HG02642 (cell line): ENCODE data around the gene SYT14.
"Not testable (repeated sequence)": the region's sequence is repeated elsewhere in the genome, so short reads cannot be mapped to it uniquely, and the experiment has no call there.

Experiments used
- ATAC-seq: cut with Tn5 transposase; IDR thresholded peaks from one replicate; pipeline ENCODE4 v1.9.1; 2021; ENCODE audit warnings: mild to moderate bottlenecking; ENCODE audit not compliant: unreplicated experiment, poor library complexity

The SYT14 gene

DNA sequence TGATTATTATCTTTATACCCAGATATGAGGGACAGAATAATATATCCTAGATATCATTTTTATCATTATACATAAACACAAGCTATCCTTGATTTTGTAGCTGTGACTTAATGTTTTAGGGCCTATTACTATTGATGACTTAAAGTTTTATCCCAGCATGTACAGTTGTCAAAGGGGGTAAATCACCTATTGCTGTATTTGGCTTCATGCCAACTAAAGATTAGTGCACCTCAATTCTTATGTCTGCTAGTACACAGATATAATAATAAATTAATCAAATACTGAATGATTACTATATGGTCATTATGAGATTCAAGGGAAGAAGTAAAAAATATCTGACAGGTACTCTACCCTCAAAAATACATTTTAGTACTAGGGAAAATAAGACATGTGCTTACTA lies 84.0 kb downstream of the SYT14 start:
- ATAC-seq = no peak

- no peak for ATAC-seq
Measured at GRCh38 chr1:210024282-210024681, 86.3 kb downstream of the SYT14 start.

- no peak for ATAC-seq
Measured at GRCh38 chr1:210024996-210025395, 87.0 kb downstream of the SYT14 start.

GRCh38 chr1:210025870-210026269 lies 87.9 kb downstream of the SYT14 start:
- no peak for ATAC-seq

DNA sequence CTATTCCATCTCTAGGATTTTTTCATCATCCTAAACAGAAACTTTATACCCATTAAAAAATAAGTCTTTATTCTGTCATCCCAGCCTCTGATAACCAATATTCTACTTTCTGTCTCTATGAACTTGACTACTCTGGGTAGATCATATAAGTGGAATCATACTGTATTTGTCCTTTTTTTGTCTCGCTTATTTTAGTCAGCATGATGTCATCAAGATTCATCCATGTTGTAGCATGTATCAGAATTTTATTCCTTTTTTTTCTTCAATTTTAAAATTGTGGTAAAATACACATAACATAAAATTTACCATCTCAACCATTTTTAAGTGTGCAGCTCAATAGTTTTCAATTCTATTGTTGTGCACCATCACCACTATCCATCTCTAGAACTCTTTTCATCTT lies 90.0 kb downstream of the SYT14 start:
- no peak for ATAC-seq

DNA sequence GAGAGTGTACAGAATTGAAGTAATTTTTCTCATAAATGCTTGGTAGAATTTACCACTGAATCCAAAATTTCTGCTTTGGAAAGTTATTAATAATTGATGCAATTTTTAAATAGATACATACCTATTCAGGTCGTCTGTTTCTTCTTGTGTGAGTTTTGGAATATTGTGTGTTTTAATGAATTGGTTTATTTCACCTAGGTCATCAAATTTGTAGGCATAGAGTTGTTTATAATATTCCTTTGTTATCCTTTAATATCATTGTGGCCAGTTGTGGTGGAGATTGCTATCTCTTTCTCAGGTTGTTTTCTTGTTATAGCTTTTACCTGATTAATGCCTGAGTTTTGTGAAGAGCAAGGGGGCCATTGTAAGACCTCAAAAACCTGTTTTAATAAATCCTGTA lies 93.5 kb downstream of the SYT14 start:
- no peak for ATAC-seq

GRCh38 chr1:210043058-210043457 lies 105.0 kb downstream of the SYT14 start:
- ATAC-seq = no peak

GRCh38 chr1:210049616-210050015 lies 111.6 kb downstream of the SYT14 start:
- no peak for ATAC-seq

GRCh38 chr1:210050491-210050890 lies 112.5 kb downstream of the SYT14 start:
- ATAC-seq = not testable (repeated sequence)

DNA sequence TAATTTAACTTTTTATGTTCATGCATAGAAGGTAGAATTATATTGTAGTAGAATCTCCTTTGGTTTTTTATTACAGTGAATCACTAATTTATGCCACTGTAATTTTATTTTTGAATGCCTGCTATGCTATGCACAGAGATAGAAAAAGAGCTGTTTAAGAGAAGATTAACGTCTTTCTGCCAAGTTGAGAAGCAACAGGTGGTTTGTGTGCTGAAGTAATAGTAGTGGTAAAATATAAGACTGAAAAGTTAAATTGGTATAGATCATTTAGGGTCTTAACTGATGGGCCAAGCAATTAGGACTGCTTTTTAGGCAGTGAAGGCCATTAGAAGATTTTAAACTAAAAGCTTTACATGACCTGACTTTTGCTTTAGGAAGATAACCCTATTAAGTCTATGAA lies 115.1 kb downstream of the SYT14 start:
- no peak for ATAC-seq

GRCh38 chr1:210057593-210057992 lies 119.6 kb downstream of the SYT14 start:
- ATAC-seq = no peak

- ATAC-seq = no peak
Measured at GRCh38 chr1:210061992-210062391, 124.0 kb downstream of the SYT14 start.

DNA sequence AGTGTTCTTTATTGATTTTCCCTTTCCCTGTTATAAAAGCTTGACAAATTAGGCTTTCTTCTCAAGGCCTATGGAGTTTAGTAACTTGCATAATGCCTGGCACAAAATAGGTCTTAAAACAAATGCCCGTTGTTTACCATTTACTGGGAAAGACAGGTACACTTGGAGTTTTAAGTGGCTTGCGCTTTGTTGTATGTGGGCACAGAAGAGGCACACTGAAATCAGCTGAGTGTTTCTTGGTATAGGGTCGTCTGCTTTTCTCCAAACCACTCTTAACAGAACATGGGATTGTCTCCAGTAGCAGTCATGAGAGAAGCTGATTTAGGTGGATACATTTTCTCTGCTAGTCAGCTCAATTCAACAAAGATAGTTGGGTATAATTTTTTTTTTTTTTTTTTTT lies 132.5 kb downstream of the SYT14 start:
- no peak for ATAC-seq

DNA sequence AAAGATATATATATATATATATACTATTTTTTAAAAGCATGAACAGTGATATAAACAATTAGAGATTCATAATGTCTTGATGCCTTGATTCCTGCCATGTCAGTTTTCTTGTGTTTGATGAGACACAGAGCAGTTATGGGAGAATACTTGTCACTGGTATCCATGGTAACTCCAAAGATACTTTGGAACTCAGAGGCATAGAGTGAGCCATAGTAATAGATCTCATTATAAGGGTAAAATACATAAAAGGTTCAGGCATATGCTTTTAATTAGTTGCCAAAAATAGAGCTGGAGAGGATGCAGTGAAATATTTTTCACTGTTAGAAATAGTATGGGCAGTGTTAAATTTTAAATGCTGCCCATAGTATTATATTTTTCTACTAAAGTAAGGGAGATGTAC lies 134.1 kb downstream of the SYT14 start:
- ATAC-seq = no peak

DNA sequence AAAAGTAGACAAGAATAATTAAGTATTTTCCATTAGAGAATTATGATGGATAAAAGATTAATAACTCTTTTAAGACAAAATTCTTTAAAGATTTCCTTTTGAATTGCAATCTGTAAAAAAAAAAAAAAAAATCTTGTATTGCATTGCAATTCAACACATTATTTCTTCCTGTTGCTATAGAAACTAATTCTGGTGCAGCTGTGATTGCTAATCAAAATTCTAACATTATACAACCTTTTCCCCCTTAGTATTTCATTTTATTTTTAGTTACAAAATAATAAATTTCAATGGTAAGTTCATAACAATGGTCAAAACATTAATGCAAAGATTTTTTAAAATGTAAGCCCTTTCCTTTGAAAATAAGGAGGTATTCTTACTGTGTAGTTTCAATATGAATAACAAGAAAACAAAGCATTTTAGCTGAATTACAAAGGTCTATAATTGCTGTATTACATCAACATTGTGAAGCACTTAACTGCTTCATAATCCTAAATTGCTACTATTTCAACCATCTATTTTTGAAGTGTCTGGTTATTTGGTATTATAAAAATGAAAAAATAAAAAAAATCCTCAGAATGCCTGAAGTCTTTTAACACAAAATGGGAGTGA lies 135.0 kb downstream of the SYT14 start:
- ATAC-seq = no peak

- no peak for ATAC-seq
Measured at GRCh38 chr1:210074904-210075303, 136.9 kb downstream of the SYT14 start.

DNA sequence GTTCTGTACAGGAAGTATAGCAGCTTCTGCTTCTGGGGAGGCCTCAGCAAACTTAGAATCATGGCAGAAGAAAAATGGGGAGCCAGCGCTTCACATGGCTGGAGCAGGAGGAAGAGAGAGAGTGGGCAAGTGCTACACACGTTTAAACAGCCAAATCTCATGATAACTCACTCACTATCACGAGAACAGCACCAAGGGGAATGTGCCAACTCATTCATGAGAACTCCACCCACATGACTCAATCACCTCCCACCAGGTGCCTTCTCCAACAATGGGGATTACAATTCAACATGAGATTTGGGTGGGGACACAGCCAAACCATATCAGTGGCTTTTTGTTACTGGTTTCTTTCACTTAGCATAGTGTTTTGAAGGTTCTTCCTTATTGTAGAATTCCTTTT lies 138.6 kb downstream of the SYT14 start:
- ATAC-seq = no peak

GRCh38 chr1:210081494-210081893 lies 143.5 kb downstream of the SYT14 start:
- ATAC-seq = no peak

DNA sequence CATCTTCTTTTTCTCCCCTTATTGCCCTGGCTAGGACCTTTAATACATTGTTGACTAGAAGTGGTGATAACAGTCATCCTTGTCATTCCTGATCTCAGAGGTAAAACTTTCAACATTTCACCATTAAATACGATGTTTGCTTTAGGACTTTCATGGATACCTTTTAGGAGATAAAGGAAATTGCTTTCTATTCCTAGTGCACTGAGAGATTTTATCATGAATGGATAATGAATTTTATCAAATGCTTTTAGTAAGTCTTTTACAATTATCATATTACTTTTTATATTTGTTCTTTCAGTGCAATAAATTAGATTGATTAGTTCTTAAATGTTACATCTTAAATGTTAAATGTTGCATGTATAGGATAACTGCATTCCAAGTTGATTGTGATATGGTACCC lies 147.3 kb downstream of the SYT14 start:
- no peak for ATAC-seq

- no peak for ATAC-seq
Measured at GRCh38 chr1:210087058-210087457, 149.0 kb downstream of the SYT14 start.

GRCh38 chr1:210089855-210090254 lies 151.8 kb downstream of the SYT14 start:
- ATAC-seq = no peak

- ATAC-seq = no peak
Measured at GRCh38 chr1:210092366-210092765, 154.3 kb downstream of the SYT14 start.

- no peak for ATAC-seq
Measured at GRCh38 chr1:210093461-210093860, 155.4 kb downstream of the SYT14 start.
